Peyer's patch (tissue), 4 donors: ENCODE measurements around the gene AKAIN1. TPM values are rescaled to one million over a fixed set of nuclear protein-coding genes. Genes with fewer than 3 reads are reported as not detected.

ENCODE experiments used
- DNase-seq, 3 donors: peaks; one replicate each; pipeline ENCODE4 v3.0.0-alpha.2; 2017 to 2019
- H3K27ac ChIP-seq, 4 donors: fragments of 200-600 bp; sonication (generic); one replicate each; pipeline ENCODE4 v1.5.1; 2016 to 2019
- H3K27me3 ChIP-seq, 2 donors: fragments of 200-600 bp; sonication (generic); one replicate each; pipeline ENCODE4 v1.5.1; 2019
- H3K36me3 ChIP-seq, 3 donors: fragments of 200-600 bp; sonication (generic); one replicate each; pipeline ENCODE4 v1.5.1; 2016 to 2019
- H3K4me1 ChIP-seq, 4 donors: fragments of 200-600 bp; sonication (generic); one replicate each; pipeline ENCODE4 v1.5.1; 2016 to 2019
- H3K4me3 ChIP-seq, 4 donors: fragments of 200-600 bp; sonication (generic); 1 replicate in 3 of 4; 2 replicates in 1 of 4; pipeline ENCODE4 v1.5.1; 2016 to 2019; ENCODE audit warnings: mild to moderate bottlenecking in 1 of 4
- H3K9me3 ChIP-seq, 4 donors: fragments of 200-600 bp; sonication (generic); one replicate each; pipeline ENCODE4 v1.5.1; 2016 to 2019; ENCODE audit warnings: mild to moderate bottlenecking in 1 of 4
- POLR2A ChIP-seq, 2 donors: fragments of 450-650 bp; IDR thresholded peaks; one replicate each; pipeline ENCODE4 v1.5.1; 2017; ENCODE audit warnings: antibody characterized with exemption in 2 of 2, mild to moderate bottlenecking in 2 of 2, moderate library complexity in 2 of 2
- total RNA-seq, 4 donors: library from RNA; depleted of rRNA; stranded (reverse); fragments of >200 nt; gene quantifications; one replicate each; pipeline ENCODE4 v1.1.0, GENCODE V29; 2016
- TF ChIP-seq, protein P1 (sequence below), 6 experiments: fragments of 450-650 bp in 4 of 6; fragments of 200-600 bp in 2 of 6; sonication (generic) in 1 of 6; IDR thresholded peaks; one replicate each; pipeline ENCODE4 v1.5.1; 2017 to 2019; ENCODE audit warnings: antibody characterized with exemption in 6 of 6, mild to moderate bottlenecking in 3 of 6, moderate library complexity in 1 of 6

Gene AKAIN1
- total RNA-seq, 4 donors from 2014 or later, result not detected

DNA sequence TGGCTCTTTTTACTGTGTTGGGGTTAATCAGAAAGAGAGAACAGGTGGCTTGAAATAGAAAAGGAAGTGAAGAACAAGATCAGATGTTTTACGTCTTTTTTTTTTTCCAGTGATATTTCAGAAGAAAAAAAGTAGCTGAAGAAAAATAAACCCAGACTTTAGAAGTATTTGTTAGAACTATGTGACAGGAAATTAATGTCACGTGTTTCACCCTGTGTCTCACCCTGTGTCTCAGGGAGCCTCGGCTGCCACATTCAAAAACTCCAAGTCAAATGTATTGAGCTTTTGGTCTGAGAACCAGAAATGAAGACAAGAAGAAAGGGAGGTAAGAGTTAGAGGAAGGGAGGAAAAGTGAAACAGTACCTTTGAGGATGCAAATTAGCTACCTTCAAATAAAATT lies 38.0 kb downstream of the AKAIN1 start:
- Histone ChIP-seq H3K4me1 (no peaks in the 10 kb centered on the region), H3K4me3 (no peak overlapping the region), H3K27me3 (no peaks in the 10 kb centered on the region), H3K36me3 (no peaks in the 10 kb centered on the region), H3K9me3 (no peaks in the 10 kb centered on the region), H3K27ac (no peak overlapping the region)
- no peak for DNase-seq
- TF ChIP-seq POLR2A (IDR thresholded peaks at IDR 0.05), result no peak
- TF ChIP-seq, protein P1, sequence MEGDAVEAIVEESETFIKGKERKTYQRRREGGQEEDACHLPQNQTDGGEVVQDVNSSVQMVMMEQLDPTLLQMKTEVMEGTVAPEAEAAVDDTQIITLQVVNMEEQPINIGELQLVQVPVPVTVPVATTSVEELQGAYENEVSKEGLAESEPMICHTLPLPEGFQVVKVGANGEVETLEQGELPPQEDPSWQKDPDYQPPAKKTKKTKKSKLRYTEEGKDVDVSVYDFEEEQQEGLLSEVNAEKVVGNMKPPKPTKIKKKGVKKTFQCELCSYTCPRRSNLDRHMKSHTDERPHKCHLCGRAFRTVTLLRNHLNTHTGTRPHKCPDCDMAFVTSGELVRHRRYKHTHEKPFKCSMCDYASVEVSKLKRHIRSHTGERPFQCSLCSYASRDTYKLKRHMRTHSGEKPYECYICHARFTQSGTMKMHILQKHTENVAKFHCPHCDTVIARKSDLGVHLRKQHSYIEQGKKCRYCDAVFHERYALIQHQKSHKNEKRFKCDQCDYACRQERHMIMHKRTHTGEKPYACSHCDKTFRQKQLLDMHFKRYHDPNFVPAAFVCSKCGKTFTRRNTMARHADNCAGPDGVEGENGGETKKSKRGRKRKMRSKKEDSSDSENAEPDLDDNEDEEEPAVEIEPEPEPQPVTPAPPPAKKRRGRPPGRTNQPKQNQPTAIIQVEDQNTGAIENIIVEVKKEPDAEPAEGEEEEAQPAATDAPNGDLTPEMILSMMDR (IDR thresholded peaks at IDR 0.05), result no peak

- H3K9me3 ChIP-seq, result no peaks in the 10 kb centered on the region
- TF ChIP-seq, protein P1 (IDR thresholded peaks at IDR 0.05), result no peak
- TF ChIP-seq POLR2A (IDR thresholded peaks at IDR 0.05), result no peak
- no peak for DNase-seq
- no peaks in the 10 kb centered on the region for H3K27me3 ChIP-seq
- no peak overlapping the region for H3K4me3 ChIP-seq
- no peaks in the 10 kb centered on the region for H3K36me3 ChIP-seq
- no peak overlapping the region for H3K27ac ChIP-seq
- H3K4me1 ChIP-seq, result no peaks in the 10 kb centered on the region
These were observed 38.5 kb downstream of the AKAIN1 start for GRCh38 chr18:5158587-5158986.

DNA sequence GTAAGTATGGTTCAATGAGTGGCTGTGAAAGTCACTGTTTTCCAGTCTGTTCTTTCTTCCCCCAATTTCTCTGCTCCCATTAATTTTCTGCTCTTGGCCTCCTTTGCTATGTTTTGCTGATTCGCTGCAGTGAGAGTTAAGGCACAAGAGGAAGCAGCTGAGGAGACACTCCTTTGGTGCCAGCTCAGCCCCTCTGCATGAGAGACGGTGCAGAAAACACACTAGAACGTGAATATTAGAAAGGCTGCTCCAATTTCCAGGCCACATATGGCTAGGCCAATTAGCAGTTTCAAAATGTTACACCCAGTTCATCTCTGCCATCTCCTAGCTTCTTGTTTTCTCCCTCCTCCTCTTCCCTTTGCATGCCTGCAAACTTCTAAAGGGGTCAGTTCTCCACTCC lies 38.9 kb downstream of the AKAIN1 start:
- Histone ChIP-seq H3K4me1 (no peaks in the 10 kb centered on the region), H3K4me3 (no peak overlapping the region), H3K36me3 (no peaks in the 10 kb centered on the region), H3K27me3 (no peaks in the 10 kb centered on the region), H3K9me3 (no peaks in the 10 kb centered on the region), H3K27ac (no peak overlapping the region)
- TF ChIP-seq, protein P1 (IDR thresholded peaks at IDR 0.05), result no peak
- TF ChIP-seq POLR2A (IDR thresholded peaks at IDR 0.05), result no peak
- DNase-seq, result no peak

DNA sequence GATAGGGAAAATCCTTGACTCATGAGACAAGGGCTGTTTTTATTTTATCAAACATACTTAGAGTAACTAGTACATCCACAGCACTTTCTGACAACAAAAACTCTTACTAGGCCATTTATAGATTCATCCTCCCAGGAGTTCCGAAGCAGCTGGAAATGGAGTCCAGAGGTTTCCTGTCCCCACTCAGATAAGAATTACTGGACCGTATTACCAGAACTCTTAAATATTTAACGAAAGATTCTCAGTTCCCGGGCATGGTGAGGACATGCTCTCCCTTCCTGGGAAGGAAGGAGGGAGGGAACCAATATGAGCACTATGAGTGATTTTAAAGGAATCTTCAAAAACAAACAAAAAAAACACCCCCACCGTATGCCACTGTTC lies 41.2 kb downstream of the AKAIN1 start:
- H3K4me1 ChIP-seq, result no peaks in the 10 kb centered on the region
- no peak for DNase-seq
- no peak overlapping the region for H3K27ac ChIP-seq
- no peak overlapping the region for H3K4me3 ChIP-seq
- H3K27me3 ChIP-seq, result no peaks in the 10 kb centered on the region
- TF ChIP-seq, protein P1 (IDR thresholded peaks at IDR 0.05), result no peak
- H3K36me3 ChIP-seq, result no peaks in the 10 kb centered on the region
- H3K9me3 ChIP-seq, result no peaks in the 10 kb centered on the region

GRCh38 chr18:5155218-5155906 lies 41.7 kb downstream of the AKAIN1 start:
- TF ChIP-seq, protein P1 (IDR thresholded peaks at IDR 0.05), result no peak
- no peak for TF ChIP-seq POLR2A (IDR thresholded peaks at IDR 0.05)
- Histone ChIP-seq H3K4me1 (no peaks in the 10 kb centered on the region), H3K9me3 (no peaks in the 10 kb centered on the region), H3K27me3 (no peaks in the 10 kb centered on the region), H3K4me3 (no peak overlapping the region), H3K27ac (no peak overlapping the region), H3K36me3 (no peaks in the 10 kb centered on the region)
- no peak for DNase-seq
